ENCODE data around the gene E2F1. TPM values are rescaled to one million over a fixed set of nuclear protein-coding genes. Genes with fewer than 3 reads are reported as not detected.

E2F1 gene
- total and polyA plus RNA-seq, 2 donors (not counting 3 experiments of a cell fraction or from before 2014, with no cell fraction given), result 20.7 to 29.6 TPM

GRCh38 chr20:33645072-33645358 lies 41.2 kb downstream of the E2F1 start:
- FAIRE-seq (no peak), DNase-seq (ENCODE audit: low read depth, low spot score) (no peak)
- POLR2A ChIA-PET, result no interaction called here
- TF ChIP-seq EZH2 (IDR thresholded peaks at IDR 0.05; ENCODE audit: borderline replicate concordance, low read depth, low read length, severe bottlenecking) (no peak), POLR2A (IDR thresholded peaks at IDR 0.05; ENCODE audit: low read depth, low read length) (no peak), FOS (IDR thresholded peaks at IDR 0.05; ENCODE audit: borderline replicate concordance, insufficient read depth, low read length) (no peak), MYC (IDR thresholded peaks at IDR 0.05; ENCODE audit: low read depth, low read length) (no peak), CTCF (IDR thresholded peaks at IDR 0.05; ENCODE audit: extremely low read depth in 1 of 2, insufficient read depth in 1 of 2, low read depth in 1 of 2, low read length in 2 of 2) (no peak)
- TF ChIP-seq, protein P1, sequence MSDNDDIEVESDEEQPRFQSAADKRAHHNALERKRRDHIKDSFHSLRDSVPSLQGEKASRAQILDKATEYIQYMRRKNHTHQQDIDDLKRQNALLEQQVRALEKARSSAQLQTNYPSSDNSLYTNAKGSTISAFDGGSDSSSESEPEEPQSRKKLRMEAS (IDR thresholded peaks at IDR 0.05; ENCODE audit: insufficient read depth, insufficient read length), result no peak
- BruUV-seq (replicated peaks), result no TSS peak
- intact Hi-C loops (cut with micrococcal nuclease) (no loop called here), dilution Hi-C loops (cut with MboI; ENCODE audit: extremely low pct_ligation_motif_present, low sequenced_read_pairs) (no loop called here)
- no peaks in the 10 kb centered on the region for H3K9me1 ChIP-seq (replicated peaks; ENCODE audit: control insufficient read depth, extremely low read depth, insufficient read depth, low read length)
- H3K4me3 ChIP-seq (replicated peaks in 1 of 3; ENCODE audit: insufficient read depth in 1 of 3, low read depth in 1 of 3, low read length in 3 of 3), result no peak overlapping the region
- no peaks in the 10 kb centered on the region for H3K4me1 ChIP-seq (ENCODE audit: control insufficient read depth, extremely low read depth, insufficient read depth, low read length)
- no peak overlapping the region for H3K9ac ChIP-seq (replicated peaks; ENCODE audit: extremely low read depth, insufficient read depth, low read length)
- peaks cover 3 to 20% of the 10 kb centered on the region in 2 experiments for H3K36me3 ChIP-seq (ENCODE audit: control insufficient read depth in 2 of 2, extremely low read depth in 1 of 2, insufficient read depth in 2 of 2, low read length in 2 of 2)
- no peaks in the 10 kb centered on the region for H3K9me3 ChIP-seq (replicated peaks; ENCODE audit: control insufficient read depth, insufficient read depth, low read length)
- no peaks in the 10 kb centered on the region for H4K20me1 ChIP-seq (replicated peaks; ENCODE audit: control insufficient read depth, extremely low read depth, insufficient read depth, low read length)
- CTCF ChIA-PET, result interaction anchor here (1.1 kb wide), 1 partner anchor 9 kb away, joined by 4 read pairs; no protein-coding TSS in a partner anchor
- H3K4me2 ChIP-seq (ENCODE audit: insufficient read depth, low read length), result no peak overlapping the region
- no peaks in the 10 kb centered on the region for H3K27me3 ChIP-seq (ENCODE audit: control insufficient read depth in 2 of 2, insufficient read depth in 2 of 2, low read length in 2 of 2)
- H3K27ac ChIP-seq (ENCODE audit: insufficient read depth, low read depth, low read length), result no peak overlapping the region
- no peaks in the 10 kb centered on the region for H3K79me2 ChIP-seq (ENCODE audit: control insufficient read depth, insufficient read depth, low read length)
- H2AFZ ChIP-seq (ENCODE audit: low read depth, low read length), result no peak overlapping the region
